GM23338 (cell line): Measurements from ENCODE around the gene HSD17B11. TPM values are rescaled to one million over a fixed set of nuclear protein-coding genes. Genes with fewer than 3 reads are reported as not detected.
"Not testable (repeated sequence)": the region's sequence is repeated elsewhere in the genome, so short reads cannot be mapped to it uniquely, and the experiment has no call there.

ENCODE experiments used
- ATAC-seq: fragments of 200-7000 bp; cut with Tn5 transposase; 3 replicates; pipeline ENCODE4 v1.9.1; 2020
- DNase-seq: peaks from one replicate; pipeline ENCODE4 v3.0.0-alpha.2; 2015; ENCODE audit warnings: low spot score
- H2AFZ ChIP-seq: fragments of 200-600 bp; sonication (generic); 2 replicates; pipeline ENCODE4 v1.8.0; 2016; ENCODE audit warnings: antibody characterized with exemption, mild to moderate bottlenecking, moderate library complexity
- H3F3A ChIP-seq: fragments of 200-600 bp; sonication (generic); replicated peaks from 2 replicates; pipeline ENCODE4 v1.8.0; 2017; ENCODE audit warnings: antibody characterized with exemption, mixed run types, low read depth
- H3K27ac ChIP-seq: fragments of 200-600 bp; sonication (generic); 2 replicates; pipeline ENCODE4 v1.6.1; 2016; ENCODE audit warnings: low read depth
- H3K27me3 ChIP-seq: fragments of 200-600 bp; sonication (generic); 2 replicates; pipeline ENCODE4 v1.8.0; 2016; ENCODE audit warnings: mild to moderate bottlenecking, mixed run types, moderate library complexity; ENCODE audit not compliant: insufficient read depth
- H3K36me3 ChIP-seq: fragments of 200-600 bp; sonication (generic); 2 replicates; pipeline ENCODE4 v1.8.0; 2016; ENCODE audit warnings: mild to moderate bottlenecking; ENCODE audit not compliant: insufficient read depth
- H3K4me1 ChIP-seq: fragments of 200-600 bp; sonication (generic); 2 replicates; pipeline ENCODE4 v1.8.0; 2016; ENCODE audit warnings: mild to moderate bottlenecking, moderate library complexity; ENCODE audit not compliant: insufficient read depth
- H3K4me2 ChIP-seq: fragments of 200-600 bp; sonication (generic); 2 replicates; pipeline ENCODE4 v1.7.1; 2017; ENCODE audit warnings: mixed run types
- H3K4me3 ChIP-seq: fragments of 200-600 bp; sonication (generic); 2 replicates; pipeline ENCODE4 v1.6.1; 2016; ENCODE audit warnings: mixed run types
- H3K79me2 ChIP-seq: fragments of 200-600 bp; sonication (generic); replicated peaks from 2 replicates; pipeline ENCODE4 v1.8.0; 2017; ENCODE audit warnings: mild to moderate bottlenecking; ENCODE audit not compliant: insufficient read depth
- H3K9me2 ChIP-seq: fragments of 200-600 bp; sonication (generic); 2 replicates; pipeline ENCODE4 v1.8.0; 2017; ENCODE audit not compliant: insufficient read depth
- H4K20me1 ChIP-seq: fragments of 200-600 bp; sonication (generic); replicated peaks from 2 replicates; pipeline ENCODE4 v1.8.0; 2017; ENCODE audit warnings: mild to moderate bottlenecking; ENCODE audit not compliant: insufficient read depth
- H3K27ac Mint-ChIP-seq: 2 replicates; pipeline ENCODE4 v1.8.0; 2020; ENCODE audit warnings: inconsistent platforms, mild to moderate bottlenecking, moderate library complexity, mixed read lengths
- H3K27me3 Mint-ChIP-seq: 3 replicates; pipeline ENCODE4 v1.8.0; 2022; ENCODE audit warnings: low read depth, mild to moderate bottlenecking, moderate library complexity, mixed read lengths, inconsistent platforms; ENCODE audit not compliant: insufficient read depth, poor library complexity
- H3K36me3 Mint-ChIP-seq: 3 replicates; pipeline ENCODE4 v1.8.0; 2021; ENCODE audit warnings: low read depth, mild to moderate bottlenecking, inconsistent platforms, moderate library complexity, mixed read lengths
- H3K4me1 Mint-ChIP-seq: 3 replicates; pipeline ENCODE4 v1.8.0; 2020; ENCODE audit warnings: mild to moderate bottlenecking, inconsistent platforms, mixed read lengths
- H3K4me3 Mint-ChIP-seq: 3 replicates; pipeline ENCODE4 v1.8.0; 2021; ENCODE audit warnings: moderate library complexity, mild to moderate bottlenecking, inconsistent platforms, mixed read lengths
- H3K9me3 Mint-ChIP-seq: 3 replicates; pipeline ENCODE4 v1.8.0; 2020; ENCODE audit warnings: moderate library complexity, mild to moderate bottlenecking, inconsistent platforms, mixed read lengths
- NANOG ChIP-seq: IDR thresholded peaks from 2 replicates; pipeline ENCODE4 v1.6.1; 2016; ENCODE audit warnings: antibody characterized with exemption, borderline replicate concordance
- polyA plus RNA-seq: library from polyadenylated mRNA; unstranded; fragments of >200 nt; fragmentation: Nextera tagmentation; extraction: Ambion mirVana; gene quantifications from 2 replicates; pipeline ENCODE4 v1.2.1, GENCODE V29; 2016
- total RNA-seq: library from RNA; depleted of rRNA; stranded (reverse); fragments of >200 nt; shearing (Covaris generic); gene quantifications from 2 replicates; pipeline ENCODE4 v1.2.3, GENCODE V29; 2014
- TF ChIP-seq, protein P1 (sequence below): fragments of 250-450 bp; sonication (Bioruptor Pico); IDR thresholded peaks from 2 replicates; pipeline ENCODE4 v1.5.0; 2020; ENCODE audit warnings: mild to moderate bottlenecking, moderate library complexity
- TF ChIP-seq, protein P2 (sequence below): IDR thresholded peaks from 2 replicates; pipeline ENCODE4 v1.6.1; 2016; ENCODE audit warnings: antibody characterized with exemption

Gene HSD17B11
- total and polyA plus RNA-seq, 2 experiments from 2014 or later: 9.7 to 14.8 TPM

DNA sequence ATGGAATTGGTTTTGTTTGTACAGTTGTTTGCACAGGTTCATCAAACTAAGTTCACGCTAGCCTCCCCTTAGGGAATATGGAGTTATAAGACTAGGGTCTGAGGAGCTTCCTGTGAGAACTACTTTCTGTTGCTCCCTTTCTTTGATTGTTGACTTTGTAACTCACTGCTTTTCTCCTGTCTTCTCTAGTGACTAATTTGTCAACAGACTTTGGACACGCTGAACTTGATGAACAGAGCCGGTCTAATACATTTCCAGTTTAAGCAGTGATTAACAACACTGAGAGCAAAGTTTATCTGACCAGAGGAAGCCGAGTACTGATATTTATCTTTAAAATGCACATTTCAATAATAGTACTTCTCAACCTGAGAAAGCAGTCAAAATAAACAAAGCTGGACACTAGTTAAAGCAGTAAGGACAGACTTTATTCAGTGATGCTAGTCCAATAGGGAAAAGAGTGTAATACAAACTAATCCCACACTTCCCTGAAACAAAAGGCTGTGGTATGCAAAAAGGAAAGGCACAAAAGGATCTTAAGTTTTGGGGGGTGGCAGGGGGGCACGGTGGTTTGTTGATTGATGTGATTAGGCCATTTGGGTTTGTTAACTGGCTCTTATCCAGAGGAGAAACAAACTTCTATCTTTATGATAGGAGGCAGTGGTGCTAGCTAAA, 28.7 kb upstream of the HSD17B11 start (continued):
- TF ChIP-seq, protein P1, sequence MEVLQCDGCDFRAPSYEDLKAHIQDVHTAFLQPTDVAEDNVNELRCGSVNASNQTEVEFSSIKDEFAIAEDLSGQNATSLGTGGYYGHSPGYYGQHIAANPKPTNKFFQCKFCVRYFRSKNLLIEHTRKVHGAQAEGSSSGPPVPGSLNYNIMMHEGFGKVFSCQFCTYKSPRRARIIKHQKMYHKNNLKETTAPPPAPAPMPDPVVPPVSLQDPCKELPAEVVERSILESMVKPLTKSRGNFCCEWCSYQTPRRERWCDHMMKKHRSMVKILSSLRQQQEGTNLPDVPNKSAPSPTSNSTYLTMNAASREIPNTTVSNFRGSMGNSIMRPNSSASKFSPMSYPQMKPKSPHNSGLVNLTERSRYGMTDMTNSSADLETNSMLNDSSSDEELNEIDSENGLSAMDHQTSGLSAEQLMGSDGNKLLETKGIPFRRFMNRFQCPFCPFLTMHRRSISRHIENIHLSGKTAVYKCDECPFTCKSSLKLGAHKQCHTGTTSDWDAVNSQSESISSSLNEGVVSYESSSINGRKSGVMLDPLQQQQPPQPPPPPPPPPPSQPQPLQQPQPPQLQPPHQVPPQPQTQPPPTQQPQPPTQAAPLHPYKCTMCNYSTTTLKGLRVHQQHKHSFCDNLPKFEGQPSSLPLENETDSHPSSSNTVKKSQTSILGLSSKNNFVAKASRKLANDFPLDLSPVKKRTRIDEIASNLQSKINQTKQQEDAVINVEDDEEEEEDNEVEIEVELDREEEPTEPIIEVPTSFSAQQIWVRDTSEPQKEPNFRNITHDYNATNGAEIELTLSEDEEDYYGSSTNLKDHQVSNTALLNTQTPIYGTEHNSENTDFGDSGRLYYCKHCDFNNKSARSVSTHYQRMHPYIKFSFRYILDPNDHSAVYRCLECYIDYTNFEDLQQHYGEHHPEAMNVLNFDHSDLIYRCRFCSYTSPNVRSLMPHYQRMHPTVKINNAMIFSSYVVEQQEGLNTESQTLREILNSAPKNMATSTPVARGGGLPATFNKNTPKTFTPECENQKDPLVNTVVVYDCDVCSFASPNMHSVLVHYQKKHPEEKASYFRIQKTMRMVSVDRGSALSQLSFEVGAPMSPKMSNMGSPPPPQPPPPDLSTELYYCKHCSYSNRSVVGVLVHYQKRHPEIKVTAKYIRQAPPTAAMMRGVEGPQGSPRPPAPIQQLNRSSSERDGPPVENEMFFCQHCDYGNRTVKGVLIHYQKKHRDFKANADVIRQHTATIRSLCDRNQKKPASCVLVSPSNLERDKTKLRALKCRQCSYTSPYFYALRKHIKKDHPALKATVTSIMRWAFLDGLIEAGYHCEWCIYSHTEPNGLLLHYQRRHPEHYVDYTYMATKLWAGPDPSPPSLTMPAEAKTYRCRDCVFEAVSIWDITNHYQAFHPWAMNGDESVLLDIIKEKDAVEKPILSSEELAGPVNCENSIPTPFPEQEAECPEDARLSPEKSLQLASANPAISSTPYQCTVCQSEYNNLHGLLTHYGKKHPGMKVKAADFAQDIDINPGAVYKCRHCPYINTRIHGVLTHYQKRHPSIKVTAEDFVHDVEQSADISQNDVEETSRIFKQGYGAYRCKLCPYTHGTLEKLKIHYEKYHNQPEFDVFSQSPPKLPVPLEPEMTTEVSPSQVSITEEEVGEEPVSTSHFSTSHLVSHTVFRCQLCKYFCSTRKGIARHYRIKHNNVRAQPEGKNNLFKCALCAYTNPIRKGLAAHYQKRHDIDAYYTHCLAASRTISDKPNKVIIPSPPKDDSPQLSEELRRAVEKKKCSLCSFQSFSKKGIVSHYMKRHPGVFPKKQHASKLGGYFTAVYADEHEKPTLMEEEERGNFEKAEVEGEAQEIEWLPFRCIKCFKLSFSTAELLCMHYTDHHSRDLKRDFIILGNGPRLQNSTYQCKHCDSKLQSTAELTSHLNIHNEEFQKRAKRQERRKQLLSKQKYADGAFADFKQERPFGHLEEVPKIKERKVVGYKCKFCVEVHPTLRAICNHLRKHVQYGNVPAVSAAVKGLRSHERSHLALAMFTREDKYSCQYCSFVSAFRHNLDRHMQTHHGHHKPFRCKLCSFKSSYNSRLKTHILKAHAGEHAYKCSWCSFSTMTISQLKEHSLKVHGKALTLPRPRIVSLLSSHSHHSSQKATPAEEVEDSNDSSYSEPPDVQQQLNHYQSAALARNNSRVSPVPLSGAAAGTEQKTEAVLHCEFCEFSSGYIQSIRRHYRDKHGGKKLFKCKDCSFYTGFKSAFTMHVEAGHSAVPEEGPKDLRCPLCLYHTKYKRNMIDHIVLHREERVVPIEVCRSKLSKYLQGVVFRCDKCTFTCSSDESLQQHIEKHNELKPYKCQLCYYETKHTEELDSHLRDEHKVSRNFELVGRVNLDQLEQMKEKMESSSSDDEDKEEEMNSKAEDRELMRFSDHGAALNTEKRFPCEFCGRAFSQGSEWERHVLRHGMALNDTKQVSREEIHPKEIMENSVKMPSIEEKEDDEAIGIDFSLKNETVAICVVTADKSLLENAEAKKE (CRISPR knock-in tag): no peak

DNA sequence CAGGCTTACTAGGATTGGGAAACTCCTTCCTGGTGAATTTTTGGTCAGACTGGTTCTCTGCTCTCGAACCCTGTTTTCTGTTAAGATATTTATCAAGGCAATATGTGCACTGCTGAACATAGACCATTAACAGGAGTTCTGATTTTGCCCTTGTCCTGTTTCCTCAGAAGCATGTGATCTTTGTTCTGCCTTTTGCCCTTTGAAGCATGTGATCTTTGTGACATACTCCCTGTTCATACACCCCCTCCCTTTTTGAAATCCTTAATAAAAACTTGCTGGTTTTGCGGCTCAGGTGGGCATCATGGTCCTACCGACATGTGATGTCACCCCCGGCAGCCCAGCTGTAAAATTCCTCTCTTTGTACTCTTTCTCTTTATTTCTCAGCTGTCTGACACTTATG, 27.4 kb upstream of the HSD17B11 start:
- H3K4me1 ChIP-seq: peaks cover 15% of the 10 kb centered on the region
- DNase-seq, H3K79me2 ChIP-seq, H3K36me3 Mint-ChIP-seq, H3K4me3 ChIP-seq, H4K20me1 ChIP-seq, H3K27ac Mint-ChIP-seq, H3K36me3 ChIP-seq, H2AFZ ChIP-seq, H3K27me3 ChIP-seq, H3K4me2 ChIP-seq, H3K27ac ChIP-seq, ATAC-seq, H3F3A ChIP-seq, H3K9me2 ChIP-seq, H3K4me3 Mint-ChIP-seq, H3K27me3 Mint-ChIP-seq: not testable (repeated sequence)
- H3K4me1 Mint-ChIP-seq: peaks cover 22% of the 10 kb centered on the region
- H3K9me3 Mint-ChIP-seq: peaks cover 20% of the 10 kb centered on the region

DNA sequence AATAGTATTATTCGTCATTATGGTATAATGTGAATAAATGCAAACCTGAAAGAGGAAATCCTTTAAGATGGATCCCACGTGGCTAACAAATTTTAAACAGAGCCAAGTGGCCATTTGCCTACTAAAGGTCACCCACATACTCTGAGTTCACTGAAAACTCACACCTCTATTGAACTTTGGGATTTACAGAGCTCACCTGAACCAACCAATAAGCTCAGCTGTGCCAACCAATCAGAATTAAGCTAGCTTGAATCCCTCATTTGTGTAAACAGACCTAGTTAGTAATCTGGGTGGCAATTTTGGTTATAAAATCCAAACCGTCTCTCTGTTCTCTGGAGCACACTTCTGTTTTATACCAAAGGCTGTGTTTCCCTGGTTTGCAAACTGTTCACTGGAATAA, 26.0 kb upstream of the HSD17B11 start:
- Histone ChIP-seq H3K79me2 (no peaks in the 10 kb centered on the region), H4K20me1 (no peaks in the 10 kb centered on the region), H3K27me3 (no peaks in the 10 kb centered on the region), H3K27ac (no peak overlapping the region), H3K4me2 (no peak overlapping the region), H3K9me2 (peaks cover 9% of the 10 kb centered on the region; the same call in 1 of the 2 replicates), H2AFZ (no peak overlapping the region), H3K4me3 (no peak overlapping the region), H3K4me1 (peaks cover 13% of the 10 kb centered on the region; the same call in 1 of the 2 replicates), H3F3A (0 out of 2 replicates have a peak, but pooled peaks cover 3% of the 10 kb centered on the region), H3K36me3 (no peaks in the 10 kb centered on the region)
- Mint-ChIP-seq H3K4me1 (peaks cover 20% of the 10 kb centered on the region), H3K27me3 (peaks cover 4% of the 10 kb centered on the region), H3K4me3 (no peak overlapping the region), H3K27ac (no peak overlapping the region), H3K9me3 (peaks cover 20% of the 10 kb centered on the region), H3K36me3 (peaks cover 5% of the 10 kb centered on the region; the same call in 2 of the 3 replicates)
- DNase-seq: no peak
- no peak for ATAC-seq
- TF ChIP-seq NANOG: no peak
- TF ChIP-seq, protein P2, sequence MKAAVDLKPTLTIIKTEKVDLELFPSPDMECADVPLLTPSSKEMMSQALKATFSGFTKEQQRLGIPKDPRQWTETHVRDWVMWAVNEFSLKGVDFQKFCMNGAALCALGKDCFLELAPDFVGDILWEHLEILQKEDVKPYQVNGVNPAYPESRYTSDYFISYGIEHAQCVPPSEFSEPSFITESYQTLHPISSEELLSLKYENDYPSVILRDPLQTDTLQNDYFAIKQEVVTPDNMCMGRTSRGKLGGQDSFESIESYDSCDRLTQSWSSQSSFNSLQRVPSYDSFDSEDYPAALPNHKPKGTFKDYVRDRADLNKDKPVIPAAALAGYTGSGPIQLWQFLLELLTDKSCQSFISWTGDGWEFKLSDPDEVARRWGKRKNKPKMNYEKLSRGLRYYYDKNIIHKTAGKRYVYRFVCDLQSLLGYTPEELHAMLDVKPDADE: no peak
